ENCODE results near the gene SLC43A3.

The SLC43A3 gene

DNA sequence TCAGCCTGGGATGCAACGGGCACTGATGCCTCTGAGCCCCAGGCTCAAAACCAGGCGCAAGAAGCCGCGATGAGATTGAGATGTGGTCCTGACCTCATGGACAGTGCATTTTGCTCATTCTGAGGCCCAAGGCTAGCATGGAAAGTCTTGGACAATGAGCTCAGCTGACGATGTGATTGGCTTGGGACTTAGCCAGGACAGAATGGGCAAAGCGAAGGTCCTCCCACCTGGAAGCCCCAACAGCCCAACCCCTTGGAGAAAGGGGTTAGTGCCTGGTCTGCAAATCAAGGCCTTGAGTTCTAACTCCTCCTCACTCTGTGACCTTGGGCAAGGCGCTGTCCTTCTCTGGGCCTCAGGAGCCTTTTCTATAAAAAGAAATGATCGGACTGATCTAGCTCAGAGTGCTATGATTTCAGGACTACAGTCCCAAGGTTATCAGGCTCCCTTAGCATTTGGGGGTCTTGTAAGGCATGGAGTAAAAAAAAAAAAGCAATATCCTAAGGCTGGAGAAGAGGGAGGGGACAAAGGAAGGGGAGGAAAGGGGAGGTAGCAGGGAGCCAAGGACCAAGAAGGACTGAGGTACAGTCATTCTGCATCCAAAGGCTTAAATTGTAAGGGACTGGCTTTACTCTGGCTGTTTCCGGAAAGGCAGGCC, 2.7 kb downstream of the SLC43A3 start:
- Mint-ChIP-seq H3K4me3 (no peak overlapping the region), H3K27ac (no peak overlapping the region), H3K36me3 (ENCODE audit: low read depth) (peaks cover 17% of the 10 kb centered on the region), H3K27me3 (ENCODE audit: low read depth, poor library complexity) (peaks cover 27% of the 10 kb centered on the region), H3K9me3 (no peaks in the 10 kb centered on the region), H3K4me1 (peaks cover 34% of the 10 kb centered on the region)
- TF ChIP-seq, protein P1, sequence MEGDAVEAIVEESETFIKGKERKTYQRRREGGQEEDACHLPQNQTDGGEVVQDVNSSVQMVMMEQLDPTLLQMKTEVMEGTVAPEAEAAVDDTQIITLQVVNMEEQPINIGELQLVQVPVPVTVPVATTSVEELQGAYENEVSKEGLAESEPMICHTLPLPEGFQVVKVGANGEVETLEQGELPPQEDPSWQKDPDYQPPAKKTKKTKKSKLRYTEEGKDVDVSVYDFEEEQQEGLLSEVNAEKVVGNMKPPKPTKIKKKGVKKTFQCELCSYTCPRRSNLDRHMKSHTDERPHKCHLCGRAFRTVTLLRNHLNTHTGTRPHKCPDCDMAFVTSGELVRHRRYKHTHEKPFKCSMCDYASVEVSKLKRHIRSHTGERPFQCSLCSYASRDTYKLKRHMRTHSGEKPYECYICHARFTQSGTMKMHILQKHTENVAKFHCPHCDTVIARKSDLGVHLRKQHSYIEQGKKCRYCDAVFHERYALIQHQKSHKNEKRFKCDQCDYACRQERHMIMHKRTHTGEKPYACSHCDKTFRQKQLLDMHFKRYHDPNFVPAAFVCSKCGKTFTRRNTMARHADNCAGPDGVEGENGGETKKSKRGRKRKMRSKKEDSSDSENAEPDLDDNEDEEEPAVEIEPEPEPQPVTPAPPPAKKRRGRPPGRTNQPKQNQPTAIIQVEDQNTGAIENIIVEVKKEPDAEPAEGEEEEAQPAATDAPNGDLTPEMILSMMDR (IDR thresholded peaks at IDR 0.05): no peak
- DNase-seq: no peak

DNA sequence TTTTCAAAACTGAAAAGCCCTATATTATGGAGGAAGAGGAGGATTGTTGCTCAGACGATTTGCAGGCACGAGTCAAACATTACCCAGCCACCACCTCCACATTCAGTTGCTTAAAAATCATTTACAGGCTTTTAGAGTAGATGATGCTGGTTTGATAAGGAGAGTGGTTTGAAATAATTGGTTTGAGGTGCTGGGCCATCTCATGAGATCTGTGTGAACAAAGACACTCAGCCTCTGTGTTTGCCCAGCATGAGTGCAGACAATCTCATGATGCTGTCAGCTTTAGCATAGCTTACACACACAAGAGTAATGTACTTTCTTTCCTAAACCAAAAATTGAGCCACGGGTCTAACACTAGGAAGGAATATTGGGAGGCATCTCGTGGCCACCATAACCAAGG, 4.3 kb downstream of the SLC43A3 start:
- Mint-ChIP-seq H3K4me3 (no peak overlapping the region), H3K27ac (peak overlapping the region; percentile 17), H3K27me3 (ENCODE audit: low read depth, poor library complexity) (peaks cover 14% of the 10 kb centered on the region), H3K4me1 (peaks cover 32% of the 10 kb centered on the region), H3K36me3 (ENCODE audit: low read depth) (peaks cover 22% of the 10 kb centered on the region), H3K9me3 (no peaks in the 10 kb centered on the region)
- TF ChIP-seq, protein P1 (IDR thresholded peaks at IDR 0.05): no peak
- no peak for DNase-seq

DNA sequence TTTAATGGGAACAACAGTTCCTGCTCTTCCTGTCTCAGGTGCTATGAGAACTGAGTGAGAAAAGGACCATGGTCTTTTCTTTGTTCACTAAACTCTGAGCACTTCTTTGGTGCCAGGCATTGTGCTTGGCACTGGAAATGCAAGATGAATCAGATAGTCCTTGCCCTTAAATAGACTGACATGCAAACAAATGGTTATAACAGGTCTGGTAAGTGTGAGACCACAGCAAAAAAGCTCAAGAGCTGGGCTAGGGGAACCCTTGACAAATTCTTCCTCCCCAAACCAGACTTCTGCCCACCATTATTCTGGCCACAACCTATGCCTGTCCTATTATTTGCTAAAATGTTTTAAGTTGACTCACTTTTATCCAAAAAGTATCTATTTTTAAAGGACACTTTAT, 5.1 kb downstream of the SLC43A3 start:
- DNase-seq: no peak
- TF ChIP-seq, protein P1 (IDR thresholded peaks at IDR 0.05): no peak
- Mint-ChIP-seq H3K4me3 (no peak overlapping the region), H3K36me3 (ENCODE audit: low read depth) (peaks cover 31% of the 10 kb centered on the region), H3K4me1 (peaks cover 25% of the 10 kb centered on the region), H3K27me3 (ENCODE audit: low read depth, poor library complexity) (peaks cover 8% of the 10 kb centered on the region), H3K27ac (no peak overlapping the region), H3K9me3 (no peaks in the 10 kb centered on the region)

DNA sequence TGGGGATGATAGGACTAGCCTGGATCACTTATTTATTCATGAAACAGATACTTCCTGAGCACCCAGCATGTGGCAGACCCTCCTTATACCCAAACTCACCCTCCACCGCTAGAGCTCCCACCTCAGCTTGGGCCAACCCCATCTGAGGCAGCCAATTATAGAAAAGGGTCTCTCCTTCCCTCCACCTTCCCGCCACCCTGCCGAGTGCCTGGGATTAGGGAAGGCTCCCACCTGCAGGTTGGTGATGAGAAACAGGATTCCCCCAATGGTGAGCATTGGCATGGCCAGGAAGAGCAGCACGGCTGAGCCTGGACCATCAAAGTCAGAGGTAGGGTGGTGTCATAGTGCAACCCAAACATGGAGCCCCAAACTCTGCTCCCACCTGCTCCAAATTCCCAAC, 5.9 kb downstream of the SLC43A3 start:
- TF ChIP-seq, protein P1 (IDR thresholded peaks at IDR 0.05): no peak
- Mint-ChIP-seq H3K4me1 (peaks cover 18% of the 10 kb centered on the region), H3K9me3 (no peaks in the 10 kb centered on the region), H3K4me3 (no peak overlapping the region), H3K36me3 (ENCODE audit: low read depth) (peaks cover 38% of the 10 kb centered on the region), H3K27me3 (ENCODE audit: low read depth, poor library complexity) (peaks cover 3% of the 10 kb centered on the region), H3K27ac (no peak overlapping the region)
- DNase-seq: no peak

DNA sequence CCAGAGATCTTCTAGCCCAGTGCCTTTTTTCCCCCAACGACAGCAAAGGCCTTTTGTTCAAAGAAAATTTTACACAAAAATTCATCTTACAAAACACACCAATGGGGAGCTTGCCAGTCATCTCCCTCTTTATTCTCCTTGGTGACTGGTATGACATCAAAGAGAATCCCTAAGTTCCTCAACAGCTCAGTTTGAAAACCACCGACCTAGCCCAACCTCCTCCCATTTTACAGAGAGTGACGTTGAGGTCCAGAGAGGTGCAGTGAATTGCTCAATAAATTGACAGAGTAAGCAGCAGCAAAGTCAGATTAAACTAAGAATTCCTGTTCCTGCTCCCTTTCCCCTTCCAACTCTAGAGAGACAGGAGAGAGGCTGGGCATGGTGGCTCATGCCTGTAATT, 7.8 kb downstream of the SLC43A3 start:
- Mint-ChIP-seq H3K4me3 (no peak overlapping the region), H3K27me3 (ENCODE audit: low read depth, poor library complexity) (peaks cover 2% of the 10 kb centered on the region), H3K9me3 (no peaks in the 10 kb centered on the region), H3K4me1 (no peaks in the 10 kb centered on the region), H3K27ac (no peak overlapping the region), H3K36me3 (ENCODE audit: low read depth) (peaks cover 54% of the 10 kb centered on the region)
- TF ChIP-seq, protein P1 (IDR thresholded peaks at IDR 0.05): no peak
- no peak for DNase-seq

DNA sequence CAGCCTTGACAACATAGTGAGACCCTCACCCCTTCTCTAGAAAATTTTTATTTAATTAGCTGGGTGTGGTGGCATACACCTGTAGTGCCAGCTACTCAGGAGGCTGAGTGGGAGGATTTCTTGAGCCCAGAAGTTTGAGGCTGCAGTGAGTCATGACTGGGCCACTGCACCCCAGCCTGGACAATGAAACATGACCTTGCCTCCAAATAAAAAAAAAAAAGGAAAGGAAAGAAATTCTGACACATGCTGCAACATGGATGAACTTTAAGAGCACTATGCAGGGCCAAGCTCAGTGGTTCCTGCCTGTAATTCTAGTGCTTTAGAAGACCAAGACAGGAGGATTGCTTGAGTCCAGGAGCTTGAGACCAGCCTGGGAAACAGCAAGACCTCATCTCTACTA, 8.8 kb downstream of the SLC43A3 start:
- H3K9me3 Mint-ChIP-seq: no peaks in the 10 kb centered on the region
- no peaks in the 10 kb centered on the region for H3K4me1 Mint-ChIP-seq
- DNase-seq: no peak
- H3K27ac Mint-ChIP-seq: no peak overlapping the region
- peaks cover 2% of the 10 kb centered on the region for H3K27me3 Mint-ChIP-seq (ENCODE audit: low read depth, poor library complexity)
- H3K36me3 Mint-ChIP-seq (ENCODE audit: low read depth): peaks cover 56% of the 10 kb centered on the region
- H3K4me3 Mint-ChIP-seq: no peak overlapping the region
- TF ChIP-seq, protein P1 (IDR thresholded peaks at IDR 0.05): no peak
